A549 (cell line): Measurements from ENCODE around the gene PHOX2A. TPM values are rescaled to one million over a fixed set of nuclear protein-coding genes. Genes with fewer than 3 reads are reported as not detected.

Experiments used
- ATAC-seq, 2 experiments: fragments of 200-7000 bp in 1 of 2; fragments of >200 bp in 1 of 2; cut with Nextera tagmentation in 1 of 2; cut with Tn5 transposase in 1 of 2; 3 replicates each; pipeline versions ENCODE4 v1.8.0 to v1.9.1; 2018 to 2020; ENCODE audit warnings: mild to moderate bottlenecking in 1 of 2, moderate library complexity in 1 of 2
- CTCF ChIA-PET: fragments of 300-600 bp; sonication (Branson Sonifier 250); formaldehyde crosslinking; extraction: SDS; loops from one replicate; lab custom pipeline; 2021; ENCODE audit warnings: antibody characterized with exemption, inconsistent platforms; lab: Yijun Ruan, JAX
- POLR2A ChIA-PET: fragments of 350-600 bp; formaldehyde crosslinking; extraction: SDS; loops from one replicate; lab custom pipeline; 2021; ENCODE audit warnings: antibody characterized with exemption, inconsistent platforms; lab: Yijun Ruan, JAX
- DNase-seq, 2 experiments: peaks; one replicate each; pipeline versions ENCODE4 v3.0.0 to v3.0.0-alpha.2; 2011 to 2016; ENCODE audit warnings: low read depth in 1 of 2, low spot score in 1 of 2
- FAIRE-seq: peaks from 2 replicates; lab custom pipeline; 2011; peaks lifted over from hg19 to GRCh38; lab: Jason Lieb, UNC
- H3K27ac ChIP-seq, 2 experiments: fragments of >200 bp; sonication (Bioruptor Twin); formaldehyde crosslinking; 3 replicates each; pipeline ENCODE4 v1.5.1; 2016 to 2017
- H3K4me1 ChIP-seq: fragments of >200 bp; sonication (Bioruptor Twin); formaldehyde crosslinking; 3 replicates; pipeline ENCODE4 v1.6.1; 2016
- H3K4me2 ChIP-seq: fragments of >200 bp; sonication (Bioruptor Twin); formaldehyde crosslinking; 3 replicates; pipeline ENCODE4 v1.6.1; 2016
- H3K4me3 ChIP-seq: fragments of >200 bp; sonication (Bioruptor Twin); formaldehyde crosslinking; 3 replicates; pipeline ENCODE4 v1.5.1; 2016
- H3K9me3 ChIP-seq: fragments of >200 bp; sonication (Bioruptor Twin); formaldehyde crosslinking; 3 replicates; pipeline ENCODE4 v1.6.1; 2016
- ATOH8 ChIP-seq: fragments of 250-450 bp; sonication (Bioruptor Pico); IDR thresholded peaks from 2 replicates; pipeline ENCODE4 v1.5.0; 2020; ENCODE audit warnings: low read depth, mild to moderate bottlenecking, moderate library complexity
- CEBPB ChIP-seq, 2 experiments: fragments of >200 bp in 1 of 2; sonication (Bioruptor Twin) in 1 of 2; formaldehyde crosslinking in 1 of 2; IDR thresholded peaks; 2 replicates each; pipeline ENCODE4 v1.6.1; 2012 to 2016
- CHD4 ChIP-seq: fragments of 200-600 bp; sonication (generic); IDR thresholded peaks from 2 replicates; pipeline ENCODE4 v1.6.1; 2016; ENCODE audit warnings: antibody characterized with exemption, mild to moderate bottlenecking, borderline replicate concordance
- E2F6 ChIP-seq: IDR thresholded peaks from 2 replicates; pipeline ENCODE4 v1.6.1; 2012; ENCODE audit warnings: low read depth, borderline replicate concordance
- EHMT2 ChIP-seq: fragments of 200-600 bp; sonication (generic); IDR thresholded peaks from 2 replicates; pipeline ENCODE4 v1.6.1; 2016; ENCODE audit warnings: antibody characterized with exemption, low read depth, mild to moderate bottlenecking, moderate library complexity
- FOSB ChIP-seq: fragments of 250-450 bp; sonication (Bioruptor Pico); IDR thresholded peaks from 2 replicates; pipeline ENCODE4 v1.5.0; 2020; ENCODE audit warnings: mild to moderate bottlenecking, moderate library complexity
- GATA3 ChIP-seq: IDR thresholded peaks from 2 replicates; pipeline ENCODE4 v1.6.1; 2012; ENCODE audit warnings: borderline replicate concordance
- HEYL ChIP-seq: fragments of 250-450 bp; sonication (Bioruptor Pico); IDR thresholded peaks from 2 replicates; pipeline ENCODE4 v1.8.0; 2021; ENCODE audit warnings: mild to moderate bottlenecking, moderate library complexity
- HOXB5 ChIP-seq: fragments of 250-450 bp; sonication (Bioruptor Pico); IDR thresholded peaks from 2 replicates; pipeline ENCODE4 v1.5.0; 2020; ENCODE audit warnings: mild to moderate bottlenecking, moderate library complexity
- JUN ChIP-seq, 2 experiments: fragments of >200 bp; sonication (Bioruptor Twin); formaldehyde crosslinking; IDR thresholded peaks; 2 replicates in 1 of 2; 3 replicates in 1 of 2; pipeline ENCODE4 v1.6.1; 2016 to 2017
- MAX ChIP-seq: IDR thresholded peaks from 2 replicates; pipeline ENCODE4 v1.6.1; 2012
- MAZ ChIP-seq: fragments of 150-350 bp; IDR thresholded peaks from 2 replicates; pipeline ENCODE4 v1.6.1; 2014; ENCODE audit warnings: antibody characterized with exemption, low read depth, low read length, borderline replicate concordance
- MYC ChIP-seq: IDR thresholded peaks from 2 replicates; pipeline ENCODE4 v1.6.1; 2012; ENCODE audit warnings: mild to moderate bottlenecking, inconsistent platforms, low read length, improper control_type of control experiment, borderline replicate concordance
- NR3C1 ChIP-seq: fragments of >200 bp; sonication (Bioruptor Twin); formaldehyde crosslinking; IDR thresholded peaks from 3 replicates; pipeline ENCODE4 v1.6.1; 2017
- POLR2A ChIP-seq: IDR thresholded peaks from 2 replicates; pipeline ENCODE4 v1.6.1; 2012; ENCODE audit warnings: mild to moderate bottlenecking, low read length
- REST ChIP-seq: fragments of 200-600 bp; sonication (generic); IDR thresholded peaks from 2 replicates; pipeline ENCODE4 v1.6.1; 2016; ENCODE audit warnings: antibody characterized with exemption, mild to moderate bottlenecking, moderate library complexity
- RNF2 ChIP-seq: fragments of 200-600 bp; sonication (generic); IDR thresholded peaks from 2 replicates; pipeline ENCODE4 v1.6.1; 2016; ENCODE audit warnings: low read depth, mild to moderate bottlenecking, antibody characterized with exemption, moderate library complexity, borderline replicate concordance
- SMC3 ChIP-seq: fragments of >200 bp; sonication (Bioruptor Twin); formaldehyde crosslinking; IDR thresholded peaks from 3 replicates; pipeline ENCODE4 v1.6.1; 2018; ENCODE audit warnings: inconsistent platforms
- USF2 ChIP-seq: fragments of 450-650 bp; IDR thresholded peaks from 2 replicates; pipeline ENCODE4 v1.6.1; 2014; ENCODE audit warnings: antibody characterized with exemption
- ZC3H11A ChIP-seq: fragments of 450-650 bp; IDR thresholded peaks from 2 replicates; pipeline ENCODE4 v1.6.1; 2014; ENCODE audit warnings: antibody characterized with exemption, mild to moderate bottlenecking
- ZFP36 ChIP-seq: fragments of 450-650 bp; IDR thresholded peaks from 2 replicates; pipeline ENCODE4 v1.6.1; 2014; ENCODE audit warnings: borderline replicate concordance; ENCODE audit not compliant: partially characterized antibody
- ZNF302 ChIP-seq: fragments of 250-450 bp; sonication (Bioruptor Pico); IDR thresholded peaks from 2 replicates; pipeline ENCODE4 v1.9.0; 2021; ENCODE audit warnings: inconsistent platforms, mild to moderate bottlenecking, moderate library complexity
- ZSCAN20 ChIP-seq: fragments of 250-450 bp; sonication (Bioruptor Pico); IDR thresholded peaks from 2 replicates; pipeline ENCODE4 v1.8.0; 2022; ENCODE audit warnings: mild to moderate bottlenecking, moderate library complexity
- WGBS: methylation state at CpG from one replicate; pipeline ENCODE4 v1.1.6; 2017; ENCODE audit errors: missing lambda C conversion rate; 5-methylcytosine and 5-hydroxymethylcytosine counted together
- polyA plus RNA-seq, 4 experiments: library from polyadenylated mRNA; depleted of rRNA in 3 of 4; stranded (reverse); fragments of >200 nt; fragmentation: RNase III in 1 of 4; extraction: RNeasy Plus Mini Kit Qiagen cat#74134 plus additional on column Dnase treatment in 1 of 4; gene quantifications; 2 replicates in 3 of 4; 3 replicates in 1 of 4; pipeline ENCODE4 v1.2.3, GENCODE V29; 2011 to 2017

The PHOX2A gene
- polyA plus RNA-seq, 2 of the 4 experiments (the other 2 are of a cell fraction), result not detected

- CTCF ChIA-PET, result no interaction called here
- no peak overlapping the region for H3K4me2 ChIP-seq
- POLR2A ChIA-PET, result no interaction called here
- peaks cover under 1% of the 10 kb centered on the region; the same call in 1 of the 3 replicates for H3K9me3 ChIP-seq
- TF ChIP-seq REST, result no peak
- TF ChIP-seq SMC3, result no peak
- no peak for TF ChIP-seq JUN (IDR thresholded peaks at IDR 0.05)
- no peak for TF ChIP-seq GATA3
- TF ChIP-seq, all 56 proteins: peak for 0
- no peak overlapping the region for H3K27ac ChIP-seq
- no peak overlapping the region for H3K4me3 ChIP-seq
- no peak for FAIRE-seq
- 16% methylated on average over 2 of the region's 2 CpGs for WGBS
- H3K4me1 ChIP-seq, result 0 out of 3 replicates have a peak, but pooled peaks cover 5% of the 10 kb centered on the region
- DNase-seq, result no peak
- ATAC-seq, result no peak
These were observed 15.5 kb upstream of the PHOX2A start for GRCh38 chr11:72259490-72259889.

- no peak for TF ChIP-seq ZSCAN20 (CRISPR knock-in tag)
- TF ChIP-seq ZFP36, result no peak
- TF ChIP-seq HOXB5, result no peak
- TF ChIP-seq RNF2, result no peak
- no peak for TF ChIP-seq NR3C1
- no peak for TF ChIP-seq MAZ
- no peak for TF ChIP-seq MAX
- no peak for TF ChIP-seq CEBPB (IDR thresholded peaks at IDR 0.05)
- no peak for TF ChIP-seq ATOH8 (CRISPR knock-in tag)
- TF ChIP-seq MYC, result no peak
- no peak for TF ChIP-seq ZNF302 (CRISPR knock-in tag)
- TF ChIP-seq CHD4, result no peak
- TF ChIP-seq E2F6, result no peak
- no peak for TF ChIP-seq REST
- TF ChIP-seq EHMT2, result no peak
- TF ChIP-seq POLR2A, result no peak
- TF ChIP-seq ZC3H11A, result no peak
- no peak for TF ChIP-seq HEYL (CRISPR knock-in tag)
- TF ChIP-seq USF2, result no peak
- no peak for TF ChIP-seq FOSB (CRISPR knock-in tag)
- Histone ChIP-seq H3K4me1 (no peaks in the 10 kb centered on the region), H3K4me2 (no peak overlapping the region), H3K4me3 (no peak overlapping the region), H3K9me3 (peaks cover 7% of the 10 kb centered on the region; the same call in 1 of the 3 replicates), H3K27ac (no peak overlapping the region)
- ChIA-PET POLR2A (no interaction called here), CTCF (interaction anchor here (0.8 to 1.2 kb wide), 2 partner anchors 9 to 158 kb away, joined by 3 to 4 read pairs; no protein-coding TSS in a partner anchor)
- no peak for DNase-seq
- ATAC-seq, result no peak
- FAIRE-seq, result no peak
- 41% methylated on average over 2 of the region's 2 CpGs for WGBS
These were observed 13.6 kb upstream of the PHOX2A start for GRCh38 chr11:72257570-72257969.
